Tibial nerve (tissue), 4 donors: Measurements from ENCODE around the gene AKT1S1. TPM values are rescaled to one million over a fixed set of nuclear protein-coding genes. Genes with fewer than 3 reads are reported as not detected.

ENCODE experiments used
- DNase-seq, 2 donors: peaks; one replicate each; pipeline ENCODE4 v3.0.0-alpha.2; 2019; ENCODE audit warnings: low spot score in 2 of 2
- H3K27ac ChIP-seq, 4 donors: fragments of 200-600 bp; sonication (generic) in 3 of 4; one replicate each; pipeline ENCODE4 v1.5.1; 2017 to 2019; ENCODE audit warnings: mild to moderate bottlenecking in 1 of 4
- H3K27me3 ChIP-seq, 2 donors: fragments of 200-600 bp; sonication (generic) in 1 of 2; one replicate each; pipeline versions ENCODE4 v1.5.1 to v1.6.0; 2017 to 2019
- H3K36me3 ChIP-seq, 3 donors: fragments of 200-600 bp; sonication (generic); one replicate each; pipeline ENCODE4 v1.5.1; 2018 to 2019
- H3K4me1 ChIP-seq, 4 donors: fragments of 200-600 bp; sonication (generic) in 3 of 4; one replicate each; pipeline ENCODE4 v1.5.1; 2017 to 2019
- H3K4me3 ChIP-seq, 4 donors: fragments of 200-600 bp; sonication (generic) in 3 of 4; one replicate each; pipeline ENCODE4 v1.5.1; 2017 to 2019; ENCODE audit warnings: mild to moderate bottlenecking in 1 of 4, moderate library complexity in 1 of 4
- H3K9me3 ChIP-seq, 4 donors: fragments of 200-600 bp; sonication (generic) in 3 of 4; one replicate each; pipeline ENCODE4 v1.5.1; 2017 to 2019
- CTCF ChIP-seq, 5 experiments: fragments of 200-600 bp in 3 of 5; fragments of 450-650 bp in 2 of 5; sonication (generic) in 3 of 5; IDR thresholded peaks; one replicate each; pipeline ENCODE4 v1.5.1; 2016 to 2019; ENCODE audit warnings: antibody characterized with exemption in 5 of 5, mild to moderate bottlenecking in 3 of 5, moderate library complexity in 2 of 5
- EP300 ChIP-seq, 2 donors: sonication (generic); formaldehyde crosslinking; IDR thresholded peaks; one replicate each; pipeline ENCODE4 v1.6.1; 2017; ENCODE audit warnings: antibody characterized with exemption in 2 of 2, mild to moderate bottlenecking in 1 of 2
- POLR2A ChIP-seq, 2 donors: fragments of 450-650 bp; IDR thresholded peaks; one replicate each; pipeline ENCODE4 v1.6.1; 2017; ENCODE audit warnings: antibody characterized with exemption in 2 of 2, mild to moderate bottlenecking in 2 of 2, moderate library complexity in 2 of 2
- WGBS, 2 donors: methylation state at CpG; one replicate each; pipeline ENCODE4 v1.1.5; 2018; 5-methylcytosine and 5-hydroxymethylcytosine counted together
- total RNA-seq, 4 donors: library from RNA; depleted of rRNA; stranded (reverse); fragments of >200 nt; gene quantifications; one replicate each; pipeline ENCODE4 v1.1.0, GENCODE V29; 2016

The AKT1S1 gene
- total RNA-seq, 4 donors from 2014 or later, result 20.6 to 27.4 (median 25.4) TPM

GRCh38 chr19:49883094-49883493 is 5.9 kb upstream of the AKT1S1 start:
- H3K27me3 ChIP-seq, result no peaks in the 10 kb centered on the region
- TF ChIP-seq CTCF (IDR thresholded peaks at IDR 0.05) (no peak), POLR2A (IDR thresholded peaks at IDR 0.05) (no peak), EP300 (IDR thresholded peaks at IDR 0.05) (no peak)

GRCh38 chr19:49882643-49883042 is 5.5 kb upstream of the AKT1S1 start:
- H3K4me1 ChIP-seq, result peaks cover 0 to 25% (median 9%) of the 10 kb centered on the region in 4 donors
- peaks cover 21 to 89% (median 45%) of the 10 kb centered on the region in 3 donors for H3K36me3 ChIP-seq
- WGBS, 2 donors, result 96% methylated on average over 14 of the region's 14 CpGs
- H3K27me3 ChIP-seq, result no peaks in the 10 kb centered on the region
- H3K27ac ChIP-seq, result no peak overlapping the region
- TF ChIP-seq CTCF (IDR thresholded peaks at IDR 0.05) (no peak), EP300 (IDR thresholded peaks at IDR 0.05) (no peak), POLR2A (IDR thresholded peaks at IDR 0.05) (no peak)
- no peak overlapping the region for H3K4me3 ChIP-seq
- DNase-seq, result no peak
- peaks cover 0 to 5% (median 0%) of the 10 kb centered on the region in 4 donors for H3K9me3 ChIP-seq

More at GRCh38 chr19:49883094-49883493, 5.9 kb upstream of the AKT1S1 start:
- no peak for DNase-seq
- peaks cover 0 to 25% (median 9%) of the 10 kb centered on the region in 4 donors for H3K4me1 ChIP-seq
- H3K9me3 ChIP-seq, result peaks cover 0 to 5% (median 0%) of the 10 kb centered on the region in 4 donors
- H3K36me3 ChIP-seq, result peaks cover 21 to 94% (median 45%) of the 10 kb centered on the region in 3 donors
- no peak overlapping the region for H3K27ac ChIP-seq
- no peak overlapping the region for H3K4me3 ChIP-seq
- 97 to 99% methylated on average over 5 of the region's 5 CpGs for WGBS, 2 donors

DNA sequence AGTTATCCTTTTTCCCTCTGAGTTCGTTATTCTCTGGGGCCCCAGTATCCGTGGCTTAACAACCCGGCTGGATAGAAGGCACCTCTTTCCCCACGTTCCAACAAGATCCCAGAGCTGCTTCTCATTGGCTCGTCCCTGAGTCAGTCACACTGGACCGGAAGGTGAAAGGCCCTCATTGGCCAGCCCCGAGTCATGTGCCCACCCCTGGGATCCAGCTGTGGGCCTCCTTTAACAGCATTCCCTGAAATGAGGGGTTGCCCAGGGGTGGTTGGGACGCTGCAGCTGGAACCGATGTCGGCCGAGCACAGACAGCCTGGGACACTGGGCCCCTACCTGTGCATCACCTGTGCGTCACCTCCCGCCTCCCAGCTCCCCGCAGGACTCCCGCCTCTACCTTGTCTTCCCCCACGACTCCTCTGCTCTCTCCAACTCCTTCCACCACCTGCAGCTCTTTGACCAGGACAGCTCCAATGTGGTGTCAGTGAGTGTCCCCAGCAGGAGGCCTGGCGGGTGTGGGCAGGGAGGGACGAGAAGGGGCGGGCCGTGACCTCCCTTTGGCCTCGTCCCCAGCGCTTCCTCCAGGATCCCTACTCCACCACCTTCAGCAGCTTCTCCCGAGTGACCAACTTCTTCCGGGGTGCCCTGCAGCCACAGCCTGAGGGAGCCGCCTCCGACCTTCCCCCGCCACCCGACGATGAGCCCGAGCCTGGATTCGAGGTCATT is 4.7 kb upstream of the AKT1S1 start:
- H3K4me1 ChIP-seq, result peaks cover 0 to 25% (median 9%) of the 10 kb centered on the region in 4 donors
- peaks cover 21 to 81% (median 45%) of the 10 kb centered on the region in 3 donors for H3K36me3 ChIP-seq
- no peak for DNase-seq
- no peak overlapping the region for H3K4me3 ChIP-seq
- no peak overlapping the region for H3K27ac ChIP-seq
- no peak for TF ChIP-seq EP300 (IDR thresholded peaks at IDR 0.05)
- H3K27me3 ChIP-seq, result no peaks in the 10 kb centered on the region
- 88% methylated on average over 29 to 31 of the region's 31 CpGs for WGBS, 2 donors
- H3K9me3 ChIP-seq, result peaks cover 0 to 5% (median 0%) of the 10 kb centered on the region in 4 donors

DNA sequence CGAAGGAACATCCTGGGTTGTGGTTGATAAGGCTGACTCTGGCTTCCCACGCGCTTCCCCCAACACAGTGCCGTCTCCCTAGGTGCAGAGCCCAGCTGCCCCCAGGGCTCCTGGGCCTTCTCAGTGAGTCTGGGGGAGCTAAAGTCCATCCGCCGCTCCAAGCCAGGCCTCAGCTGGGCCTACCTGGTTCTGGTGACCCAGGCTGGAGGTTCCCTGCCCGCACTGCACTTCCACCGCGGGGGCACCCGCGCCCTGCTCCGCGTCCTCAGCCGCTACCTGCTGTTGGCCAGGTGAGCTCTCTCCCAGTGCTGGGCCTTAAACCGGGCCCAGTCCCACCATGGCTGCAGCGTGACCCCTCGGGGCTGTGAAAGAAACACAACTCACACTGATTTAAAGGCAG is 4.0 kb upstream of the AKT1S1 start:
- Histone ChIP-seq H3K36me3 (peaks cover 21 to 75% (median 45%) of the 10 kb centered on the region in 3 donors), H3K4me1 (peaks cover 0 to 25% (median 9%) of the 10 kb centered on the region in 4 donors), H3K27me3 (no peaks in the 10 kb centered on the region), H3K27ac (no peak overlapping the region), H3K4me3 (no peak overlapping the region), H3K9me3 (peaks cover 0 to 5% (median 0%) of the 10 kb centered on the region in 4 donors)
- TF ChIP-seq CTCF (IDR thresholded peaks at IDR 0.05), result no peak
- no peak for TF ChIP-seq EP300 (IDR thresholded peaks at IDR 0.05)
- TF ChIP-seq POLR2A (IDR thresholded peaks at IDR 0.05), result no peak
- DNase-seq, result no peak
- WGBS, 2 donors, result 92 to 96% methylated on average over 14 to 17 of the region's 17 CpGs

DNA sequence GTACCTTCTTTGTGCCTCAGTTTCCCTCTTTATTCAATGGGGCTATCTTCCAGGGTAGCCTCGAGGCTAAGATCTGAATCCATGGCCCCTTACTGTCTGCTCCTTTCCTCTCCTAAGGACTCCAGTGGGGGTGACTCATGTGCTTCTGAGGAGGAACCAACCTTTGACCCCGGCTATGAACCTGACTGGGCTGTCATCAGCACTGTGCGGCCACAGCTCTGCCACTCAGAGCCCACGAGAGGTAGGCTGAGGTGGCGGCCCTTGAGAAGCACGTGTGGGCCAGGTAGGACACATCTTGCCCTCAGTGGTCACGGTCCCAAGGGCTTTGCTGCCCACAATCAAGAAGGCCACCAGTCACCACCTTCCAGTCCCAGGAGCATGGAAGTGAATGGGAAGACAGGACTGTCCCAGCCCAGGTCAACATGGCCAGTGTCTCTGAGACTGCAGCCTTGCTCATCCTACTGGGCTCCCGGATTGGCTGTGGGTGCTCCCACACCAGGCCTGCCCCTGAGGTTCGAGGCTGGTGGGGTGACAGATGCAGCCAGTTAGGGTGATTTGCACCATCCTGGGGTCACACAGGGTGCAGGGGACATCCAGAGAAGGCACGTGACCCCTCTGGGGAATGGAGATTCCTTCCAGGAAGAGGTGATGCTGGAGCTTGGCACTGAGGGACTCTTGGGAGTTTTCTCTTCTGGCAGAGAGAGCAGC is 3.2 kb upstream of the AKT1S1 start:
- H3K9me3 ChIP-seq, result peaks cover 0 to 5% (median 0%) of the 10 kb centered on the region in 4 donors
- peaks cover 0 to 29% (median 12%) of the 10 kb centered on the region in 4 donors for H3K4me1 ChIP-seq
- no peak overlapping the region for H3K4me3 ChIP-seq
- no peaks in the 10 kb centered on the region for H3K27me3 ChIP-seq
- peaks cover 21 to 66% (median 45%) of the 10 kb centered on the region in 3 donors for H3K36me3 ChIP-seq
- DNase-seq, result no peak
- H3K27ac ChIP-seq, result no peak overlapping the region
- TF ChIP-seq POLR2A (IDR thresholded peaks at IDR 0.05) (no peak), CTCF (IDR thresholded peaks at IDR 0.05) (no peak), EP300 (IDR thresholded peaks at IDR 0.05) (no peak)
- WGBS, 2 donors, result 84 to 92% methylated on average over 9 of the region's 10 CpGs
